ENCODE data around the gene STK11IP. TPM values are rescaled to one million over a fixed set of nuclear protein-coding genes. Genes with fewer than 3 reads are reported as not detected.

The STK11IP gene
- total and polyA plus RNA-seq, 9 of the 15 experiments (the other 6 are each of a cell fraction or from before 2014, with no cell fraction given) = 0.52 to 21.7 (median 5.6) TPM

- ATAC-seq (no peak), DNase-seq (ENCODE audit: extremely low read depth in 1 of 4, low spot score in 3 of 4) (peak; percentile 28 to 64 (median 34)), FAIRE-seq (peak; percentile 35)
- no peaks in the 10 kb centered on the region for H4K20me1 ChIP-seq (replicated peaks; ENCODE audit: control insufficient read depth, insufficient read depth, low read length)
- no peaks in the 10 kb centered on the region for H3K36me3 ChIP-seq (ENCODE audit: control insufficient read depth, insufficient read depth, low read length)
- 39% methylated on average over 5 of the region's 6 CpGs for WGBS (ENCODE audit: insufficient coverage, low coverage, missing lambda C conversion rate)
- peak overlapping the region; percentile 35; the same call in 1 of the 2 replicates for H3K4me2 ChIP-seq (ENCODE audit: insufficient read depth, low read length)
- H3K79me2 ChIP-seq (ENCODE audit: control insufficient read depth, insufficient read depth, low read length) = peaks cover 1% of the 10 kb centered on the region; the same call in 2 of the 3 replicates
- H3K4me3 ChIP-seq = no peak overlapping the region
- H3K27me3 ChIP-seq (ENCODE audit: control insufficient read depth in 2 of 2, insufficient read depth in 2 of 2, low read length in 2 of 2) = no peaks in the 10 kb centered on the region
- POLR2A ChIA-PET = interaction anchor here (1.1 to 1.2 kb wide), 2 partner anchors 18 to 21 kb away, joined by 8 read pairs; partner anchors contain the start of gene STK11IP
- CTCF ChIA-PET (ENCODE audit: low intra/inter-chr PET ratio) = no interaction called here
- H3K4me1 ChIP-seq (replicated peaks in 1 of 2; ENCODE audit: control insufficient read depth in 2 of 2, insufficient read depth in 2 of 2, low read length in 2 of 2) = peaks cover 40 to 48% of the 10 kb centered on the region in 2 experiments; a peak in 4 of 5 replicates
- no peak overlapping the region; the same call in 2 of the 3 replicates for H3K27ac ChIP-seq (ENCODE audit: extremely low read depth, low read depth, low read length)
- in situ Hi-C loops (cut with MboI) (no loop called here), intact Hi-C loops (cut with micrococcal nuclease) (no loop called here)
- no peak overlapping the region; a peak in 1 of 4 replicates for H3K9ac ChIP-seq (ENCODE audit: insufficient read depth in 1 of 2, low read depth in 2 of 2, low read length in 2 of 2)
- TF ChIP-seq CBFA2T2 (conservative IDR thresholded peaks at IDR 0.05) (peak; percentile 48), NCOR1 (IDR thresholded peaks at IDR 0.05) (peak; percentile 24; the same call in 1 of the 2 replicates), PKNOX1 (IDR thresholded peaks at IDR 0.05) (0 out of 2 replicates have a peak, but pooled peaks have one; percentile 38), HES1 (IDR thresholded peaks at IDR 0.05; ENCODE audit: low read depth) (no peak), TAF1 (IDR thresholded peaks at IDR 0.05; ENCODE audit: control insufficient read depth, extremely low read depth, insufficient read depth, low read length, severe bottlenecking) (no peak), CREM (IDR thresholded peaks at IDR 0.05; ENCODE audit: low read depth) (no peak), NR2C1 (IDR thresholded peaks at IDR 0.05) (no peak), NR2C1 (tag; IDR thresholded peaks at IDR 0.05) (0 out of 2 replicates have a peak, but pooled peaks have one; percentile 31), CEBPB (tag; IDR thresholded peaks at IDR 0.05) (peak; percentile 50; the same call in 1 of the 2 replicates), CBFA2T3 (IDR thresholded peaks at IDR 0.05) (peak; percentile 64)
- no TSS peak for BruUV-seq (replicated peaks)
- no peaks in the 10 kb centered on the region for H3K9me3 ChIP-seq (replicated peaks; ENCODE audit: control insufficient read depth, insufficient read depth, low read depth, low read length)
- no peaks in the 10 kb centered on the region for H3K9me1 ChIP-seq (ENCODE audit: control insufficient read depth, insufficient read depth, low read length)
- H2AFZ ChIP-seq (ENCODE audit: low read depth, low read length) = peak overlapping the region; percentile 84; the same call in 1 of the 2 replicates
Measured at GRCh38 chr2:219575566-219576504, 21.8 kb upstream of the STK11IP start.

All from K562 (cell line).